Stimulated activated CD8-positive, alpha-beta memory T cell treated with anti-CD3 and anti-CD28 coated beads, Interleukin-15, amount 100 ng/mL, for 4 hours (primary cell): ENCODE measurements around the gene CNTNAP2.

Experiments
- DNase-seq, 2 donors: peaks; one replicate each; pipeline ENCODE4 v3.0.0-alpha.2; 2020; ENCODE audit warnings: low read depth in 2 of 2

Gene CNTNAP2

DNA sequence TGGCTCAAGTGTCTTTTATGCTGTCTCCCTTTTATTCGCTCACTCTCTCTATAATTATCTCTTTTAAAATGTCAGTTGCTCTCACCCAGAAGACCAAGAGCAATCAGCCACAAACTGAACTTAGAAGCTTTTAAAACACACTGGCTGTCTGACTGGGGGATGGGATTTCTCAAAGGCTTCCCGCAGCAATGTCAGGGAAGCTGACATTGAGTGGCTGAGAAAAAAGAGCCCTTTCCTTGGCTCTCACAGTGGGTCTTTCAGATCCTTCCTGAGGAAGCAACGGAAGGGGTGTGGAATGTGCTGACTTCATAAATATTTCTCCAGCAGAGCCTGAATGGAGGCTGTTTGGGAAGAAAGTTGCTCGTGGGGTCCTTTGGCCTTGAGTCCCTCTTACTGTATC is 2028.2 kb downstream of the CNTNAP2 start:
- DNase-seq, result no peak

DNA sequence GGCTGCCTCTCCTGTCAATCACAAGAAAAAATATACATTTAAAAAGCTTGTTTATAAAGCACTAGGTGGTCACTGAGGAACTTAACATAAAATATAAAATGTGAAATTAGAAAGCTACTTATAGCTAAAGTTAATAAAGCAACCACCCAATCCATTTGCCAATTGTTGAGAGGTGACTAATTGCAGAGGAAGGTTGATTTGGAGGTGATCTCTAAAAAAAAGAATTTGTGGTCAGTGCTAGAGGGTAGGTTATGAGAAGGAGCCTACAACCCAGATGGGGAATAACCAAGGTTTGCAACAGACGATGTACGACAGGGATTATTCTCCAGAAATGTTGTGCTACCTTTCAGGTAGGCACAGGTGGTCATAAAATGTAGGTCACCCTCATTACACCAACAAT is 2029.7 kb downstream of the CNTNAP2 start:
- DNase-seq, result no peak

DNA sequence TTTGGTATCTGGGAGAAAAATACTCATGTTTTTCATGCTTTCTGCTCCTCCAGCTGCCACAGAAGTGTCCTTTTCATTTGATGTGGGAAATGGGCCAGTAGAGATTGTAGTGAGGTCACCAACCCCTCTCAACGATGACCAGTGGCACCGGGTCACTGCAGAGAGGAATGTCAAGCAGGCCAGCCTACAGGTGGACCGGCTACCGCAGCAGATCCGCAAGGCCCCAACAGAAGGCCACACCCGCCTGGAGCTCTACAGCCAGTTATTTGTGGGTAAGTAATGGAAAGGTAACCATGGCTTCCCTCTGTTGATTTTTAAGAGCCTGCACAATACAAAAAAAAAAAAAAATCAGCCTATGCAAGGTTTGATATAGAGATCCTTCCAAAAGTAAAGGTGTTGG is 2030.8 kb downstream of the CNTNAP2 start:
- DNase-seq, result no peak

DNA sequence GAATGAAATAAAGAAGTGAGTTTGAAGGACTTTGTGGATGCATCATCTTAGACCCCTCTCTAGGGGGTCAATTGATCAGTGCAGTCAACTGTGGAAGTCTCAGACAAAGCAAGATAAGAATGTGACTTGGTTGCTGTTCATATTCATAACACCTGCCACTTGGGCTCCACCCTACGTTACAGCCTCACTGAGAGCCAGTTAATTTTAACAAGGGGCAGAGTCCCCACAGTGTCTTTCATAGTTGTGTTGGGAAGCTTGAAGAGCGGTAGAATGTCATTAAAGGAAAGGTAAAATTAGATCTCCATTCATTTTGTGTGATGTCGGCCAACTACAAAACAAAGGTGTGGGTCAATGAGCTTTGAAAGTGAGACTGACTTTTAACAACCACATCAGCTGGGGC is 2031.9 kb downstream of the CNTNAP2 start:
- DNase-seq, result no peak

GRCh38 chr7:148149730-148150129 is 2033.1 kb downstream of the CNTNAP2 start:
- DNase-seq, result no peak

- DNase-seq, result no peak
These were observed 2035.2 kb downstream of the CNTNAP2 start for GRCh38 chr7:148151778-148152177.

GRCh38 chr7:148153616-148154284 is 2037.1 kb downstream of the CNTNAP2 start:
- no peak for DNase-seq

DNA sequence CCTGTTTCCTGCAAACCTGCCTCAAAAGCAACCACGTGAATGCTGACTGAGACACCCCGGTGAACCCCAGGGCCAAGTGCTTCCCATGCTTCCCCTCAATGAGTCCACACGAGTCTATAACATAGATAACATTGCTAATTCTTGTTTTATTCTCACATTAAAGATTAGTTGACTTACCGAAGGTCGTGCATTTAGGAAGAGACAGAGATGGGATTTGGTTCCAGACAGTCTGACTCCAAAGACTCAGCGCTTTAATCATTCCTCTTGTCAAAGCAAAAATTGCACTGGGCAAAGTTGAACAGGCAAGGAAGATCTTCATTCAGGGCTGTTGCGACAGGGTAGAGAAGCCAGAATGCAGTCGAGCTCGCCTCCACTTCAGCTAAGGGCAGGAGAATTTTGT is 2038.4 kb downstream of the CNTNAP2 start:
- no peak for DNase-seq

GRCh38 chr7:148155826-148156225 is 2039.2 kb downstream of the CNTNAP2 start:
- no peak for DNase-seq

- no peak for DNase-seq
These were observed 2039.6 kb downstream of the CNTNAP2 start for GRCh38 chr7:148156233-148156632.

DNA sequence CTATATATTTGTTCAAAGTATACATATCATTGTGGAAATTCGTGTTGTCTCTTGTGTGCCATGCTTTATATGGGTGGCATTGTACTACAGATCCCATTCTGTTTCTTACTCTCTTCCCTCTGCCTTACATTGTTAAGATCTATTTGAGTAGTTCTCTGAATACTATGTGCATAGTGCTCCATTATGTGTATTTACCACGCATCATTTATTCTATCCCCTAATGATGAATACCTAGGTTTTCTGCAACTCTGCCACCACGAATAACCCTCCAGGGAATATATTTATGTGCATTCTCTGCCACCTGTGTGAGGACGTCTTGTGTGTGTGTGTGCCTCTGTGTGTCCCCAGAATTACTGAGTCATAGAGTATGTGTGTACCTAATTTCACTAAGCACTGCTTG is 2042.7 kb downstream of the CNTNAP2 start:
- DNase-seq, result no peak

- no peak for DNase-seq
These were observed 2045.2 kb downstream of the CNTNAP2 start for GRCh38 chr7:148161776-148162175.

DNA sequence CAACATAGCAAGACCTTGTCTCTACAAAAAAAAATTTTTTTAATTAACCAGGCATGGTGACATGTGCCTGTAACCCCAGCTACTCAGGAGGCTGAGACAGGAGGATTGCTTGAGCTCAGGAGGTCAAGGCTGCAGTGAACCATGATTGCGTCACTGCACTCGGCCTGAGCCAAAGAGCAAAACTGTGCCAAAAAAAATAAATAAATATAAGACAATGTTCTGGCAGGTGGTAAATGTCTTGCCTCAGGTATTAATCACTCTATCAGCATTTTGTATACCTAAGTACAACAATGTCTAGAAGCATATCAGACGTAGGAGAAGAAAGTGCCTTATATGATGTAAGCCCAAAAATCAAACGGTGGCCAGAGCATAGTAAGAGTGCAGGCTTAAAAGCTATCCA is 2046.2 kb downstream of the CNTNAP2 start:
- no peak for DNase-seq

DNA sequence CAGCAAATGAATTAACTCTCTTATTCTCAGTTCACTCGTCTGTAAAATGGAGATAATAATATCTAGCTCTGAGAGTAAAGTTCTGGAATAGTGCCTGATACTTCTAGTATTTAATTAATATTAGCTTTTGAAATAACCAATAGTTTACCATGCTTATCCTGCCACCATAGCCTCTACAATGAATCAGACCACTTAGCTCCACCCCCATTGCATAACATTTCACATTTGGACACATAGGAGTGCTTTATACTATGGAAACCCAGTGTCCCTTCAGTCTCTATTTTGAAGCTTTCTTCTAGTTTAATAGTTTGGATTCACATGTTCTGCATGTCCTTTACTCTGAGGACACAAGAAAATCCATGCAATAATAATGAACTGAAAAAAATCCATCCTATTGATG is 2046.6 kb downstream of the CNTNAP2 start:
- DNase-seq, result no peak

DNA sequence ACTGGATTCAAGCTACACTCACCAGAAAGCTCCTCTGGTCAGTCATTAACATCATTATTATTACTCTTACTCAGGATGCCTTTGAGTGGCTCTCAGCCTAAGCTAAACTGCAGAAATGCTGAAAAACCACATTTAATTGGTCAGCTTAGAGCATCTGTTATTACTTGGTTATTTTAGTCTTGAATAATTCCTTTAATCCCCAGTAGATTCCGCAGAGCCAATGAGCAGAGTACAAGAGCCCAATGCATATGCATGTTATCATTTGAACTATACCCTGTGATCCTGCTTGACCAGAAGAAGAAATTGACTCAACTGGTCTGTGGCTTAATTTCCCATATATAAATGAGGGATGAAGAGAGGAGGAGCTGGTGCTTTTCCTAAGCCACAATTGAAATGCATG is 2056.3 kb downstream of the CNTNAP2 start:
- DNase-seq, result no peak

GRCh38 chr7:148173369-148173768 is 2056.8 kb downstream of the CNTNAP2 start:
- DNase-seq, result no peak

DNA sequence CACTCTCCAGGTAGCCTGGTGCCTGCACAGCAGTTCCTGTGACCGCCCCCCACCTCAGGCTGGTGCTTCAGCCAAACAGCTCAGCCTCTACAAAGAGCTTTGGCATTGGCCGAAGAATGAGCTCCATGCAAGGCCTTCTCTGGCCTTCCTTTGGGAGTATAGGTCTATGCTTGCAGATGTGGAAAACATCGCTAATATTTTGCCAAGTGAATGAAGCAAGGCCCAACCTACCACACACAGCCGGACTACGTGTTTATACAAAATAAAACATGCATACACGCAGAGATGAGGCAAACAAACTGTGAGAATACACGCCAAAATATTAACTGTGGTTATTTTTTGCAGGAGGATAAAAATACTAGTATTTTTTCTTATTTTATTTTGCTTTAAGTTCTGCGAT is 2057.8 kb downstream of the CNTNAP2 start:
- no peak for DNase-seq

DNA sequence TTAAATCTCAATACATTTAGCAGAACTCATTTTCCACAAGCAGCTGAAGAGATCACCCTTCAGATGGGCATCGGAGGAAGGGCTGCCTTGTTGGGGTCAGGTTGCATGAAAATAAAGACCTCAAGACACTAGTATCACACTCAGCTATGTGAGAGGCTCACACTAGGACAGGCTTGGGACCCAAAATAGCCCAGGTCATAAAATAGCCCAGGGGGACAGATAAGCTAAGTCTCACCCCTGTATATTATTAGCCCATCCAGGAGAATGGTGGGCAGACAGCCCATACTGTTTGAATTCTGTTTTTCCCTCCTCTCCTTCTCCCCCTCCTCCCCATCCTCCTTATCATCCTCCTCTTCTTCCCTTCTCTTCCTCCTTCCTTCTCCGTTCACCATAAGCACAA is 2058.9 kb downstream of the CNTNAP2 start:
- no peak for DNase-seq

GRCh38 chr7:148177972-148178371 is 2061.4 kb downstream of the CNTNAP2 start:
- DNase-seq, result no peak

- no peak for DNase-seq
These were observed 2063.5 kb downstream of the CNTNAP2 start for GRCh38 chr7:148180075-148180474.

DNA sequence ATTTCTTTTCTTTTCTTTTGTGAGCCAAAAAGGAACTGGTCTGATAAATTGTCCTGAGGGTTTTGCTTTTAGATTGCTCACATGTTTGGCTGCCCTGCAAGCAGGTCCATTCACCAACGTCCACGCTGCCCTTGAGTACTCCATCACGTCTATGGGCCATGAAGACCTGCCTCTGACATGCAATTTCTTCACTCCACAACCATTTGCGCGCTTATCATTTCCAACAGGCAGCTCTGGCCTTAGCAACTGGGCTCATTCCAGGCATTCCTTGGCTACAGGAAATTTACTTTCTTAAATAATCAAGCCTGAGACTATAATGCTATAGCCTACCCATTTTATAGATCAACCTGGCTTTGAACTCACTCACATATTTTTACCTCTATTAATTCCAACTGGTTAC is 2065.7 kb downstream of the CNTNAP2 start:
- no peak for DNase-seq

DNA sequence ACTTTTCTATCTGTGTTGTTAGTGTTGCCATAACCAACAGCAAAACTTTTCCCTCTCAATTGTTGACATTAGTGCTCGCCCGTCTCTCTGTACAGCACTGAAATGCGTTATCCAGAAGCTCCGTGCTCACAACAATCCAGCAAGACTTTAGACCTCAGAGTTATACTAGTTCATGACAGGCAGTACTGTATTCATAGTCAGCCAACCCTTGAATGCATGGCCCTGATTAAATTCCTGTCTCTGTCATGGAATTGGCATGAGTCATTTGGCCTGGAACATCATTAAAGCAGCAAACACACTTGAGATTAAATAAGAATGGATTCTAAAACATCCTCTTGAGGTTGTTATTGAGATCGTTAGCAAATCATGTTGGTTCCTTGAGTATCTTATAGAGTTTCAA is 2068.4 kb downstream of the CNTNAP2 start:
- no peak for DNase-seq

GRCh38 chr7:148187471-148187870 is 2070.9 kb downstream of the CNTNAP2 start:
- no peak for DNase-seq

- DNase-seq, result no peak
These were observed 2074.9 kb downstream of the CNTNAP2 start for GRCh38 chr7:148191391-148192065.
